HG03354 (cell line): ENCODE data around the gene SRF.

Experiments
- ATAC-seq: cut with Tn5 transposase; IDR thresholded peaks from one replicate; pipeline ENCODE4 v1.9.1; 2021; ENCODE audit warnings: mild to moderate bottlenecking; ENCODE audit not compliant: unreplicated experiment, poor library complexity, severe bottlenecking

SRF gene

DNA sequence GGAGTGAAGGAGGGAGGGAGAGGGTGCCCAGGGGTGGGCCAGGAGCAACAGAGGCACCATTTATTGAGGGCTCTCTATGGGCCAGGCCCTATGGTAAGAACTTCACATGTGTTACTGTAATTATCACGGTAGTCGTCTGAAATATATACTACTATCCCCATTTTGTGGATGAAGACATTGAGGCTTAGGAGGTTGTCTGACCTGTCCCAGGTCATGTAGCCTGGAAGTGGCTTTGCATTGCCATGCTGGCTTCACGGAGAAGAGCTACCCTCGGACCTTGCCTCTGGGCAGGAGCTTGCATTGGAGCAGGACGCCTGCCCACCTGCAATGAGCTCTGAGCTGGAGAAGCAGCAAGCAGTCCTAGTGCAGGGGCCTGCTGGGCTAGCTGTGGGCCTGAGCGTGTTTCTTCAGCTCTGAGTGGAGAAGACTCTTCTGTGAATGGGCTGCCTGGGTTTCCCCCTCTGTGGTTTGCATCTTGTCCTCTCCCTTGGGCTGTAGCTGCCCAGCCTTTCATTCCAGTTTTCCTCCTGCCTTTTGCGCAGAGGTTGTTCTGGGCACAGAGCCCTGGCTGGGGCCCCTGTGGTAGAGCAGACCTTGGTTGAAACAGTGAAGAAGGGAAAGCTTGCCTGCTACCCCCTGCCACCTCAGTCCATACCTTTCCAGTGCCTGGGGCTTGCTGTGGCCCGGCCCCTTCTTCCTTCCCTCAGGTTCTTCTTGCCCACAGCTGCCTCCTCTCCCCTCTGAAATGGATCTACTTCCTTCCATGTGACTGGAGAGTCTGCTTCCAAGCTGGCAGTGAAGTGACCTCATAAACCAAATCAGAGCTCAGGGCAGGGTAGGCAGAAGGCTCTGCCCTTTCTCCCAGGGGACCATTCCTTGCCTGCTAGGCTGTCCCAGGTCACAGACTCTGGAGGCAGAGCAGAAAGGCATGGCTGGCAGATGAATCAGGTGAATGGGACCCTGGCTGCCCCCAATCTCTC is 24.1 kb upstream of the SRF start:
- no peak for ATAC-seq

DNA sequence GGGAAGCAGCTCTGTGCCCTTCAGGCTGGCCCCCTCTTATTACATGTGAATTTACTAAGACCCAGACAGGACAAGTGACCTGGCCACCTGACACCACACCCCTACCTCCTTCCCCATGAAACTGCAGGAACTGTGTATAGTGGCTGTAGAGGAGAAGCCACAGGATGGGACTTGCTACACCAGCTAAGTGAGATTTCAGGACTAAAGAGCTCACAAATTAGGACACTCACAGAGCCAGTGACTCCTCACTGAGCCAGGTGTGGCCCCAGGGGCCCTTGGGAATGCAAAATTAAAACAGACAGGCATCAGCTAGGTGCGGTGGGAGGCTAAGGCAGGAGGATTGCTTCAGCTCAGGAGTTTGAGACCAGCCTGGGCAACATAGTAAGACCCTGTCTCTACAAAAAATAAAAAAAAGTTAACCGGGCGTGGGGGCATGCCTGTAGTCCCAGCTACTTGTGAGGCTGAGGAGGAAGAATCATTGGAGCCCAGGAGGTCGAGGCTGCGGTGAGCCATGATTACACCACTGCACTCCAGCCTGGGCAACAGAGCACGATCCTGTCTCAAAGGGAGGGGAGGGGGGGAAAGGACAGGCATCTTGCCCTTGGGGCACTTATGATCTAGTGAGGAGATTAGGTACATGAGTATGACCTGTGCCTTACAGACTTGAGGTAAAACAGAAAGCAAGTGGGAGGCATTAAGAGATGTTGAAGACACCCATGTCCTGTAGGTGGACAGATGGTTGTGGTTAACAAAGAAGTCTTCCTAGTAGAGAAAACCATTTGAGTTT is 23.2 kb upstream of the SRF start:
- ATAC-seq: no peak

DNA sequence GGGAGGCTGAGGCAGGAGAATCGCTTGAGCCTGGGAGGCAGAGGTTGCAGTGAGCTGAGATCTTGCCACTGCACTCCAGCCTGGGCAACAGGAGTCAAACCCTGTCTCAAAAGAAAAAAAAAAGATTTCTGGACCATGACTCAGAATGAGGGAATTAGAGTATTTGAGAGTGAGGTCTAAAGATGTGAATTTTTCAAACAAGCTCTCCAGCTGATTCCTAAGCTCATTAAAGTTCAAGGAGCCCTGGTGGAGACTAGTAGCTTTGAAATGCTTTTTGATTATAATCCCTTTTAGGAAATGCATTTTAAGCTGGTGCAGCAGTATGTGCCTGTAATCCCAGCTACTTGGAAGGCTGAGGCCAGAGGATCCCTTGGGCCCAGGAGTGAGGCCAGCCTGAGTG is 21.8 kb upstream of the SRF start:
- ATAC-seq: no peak

DNA sequence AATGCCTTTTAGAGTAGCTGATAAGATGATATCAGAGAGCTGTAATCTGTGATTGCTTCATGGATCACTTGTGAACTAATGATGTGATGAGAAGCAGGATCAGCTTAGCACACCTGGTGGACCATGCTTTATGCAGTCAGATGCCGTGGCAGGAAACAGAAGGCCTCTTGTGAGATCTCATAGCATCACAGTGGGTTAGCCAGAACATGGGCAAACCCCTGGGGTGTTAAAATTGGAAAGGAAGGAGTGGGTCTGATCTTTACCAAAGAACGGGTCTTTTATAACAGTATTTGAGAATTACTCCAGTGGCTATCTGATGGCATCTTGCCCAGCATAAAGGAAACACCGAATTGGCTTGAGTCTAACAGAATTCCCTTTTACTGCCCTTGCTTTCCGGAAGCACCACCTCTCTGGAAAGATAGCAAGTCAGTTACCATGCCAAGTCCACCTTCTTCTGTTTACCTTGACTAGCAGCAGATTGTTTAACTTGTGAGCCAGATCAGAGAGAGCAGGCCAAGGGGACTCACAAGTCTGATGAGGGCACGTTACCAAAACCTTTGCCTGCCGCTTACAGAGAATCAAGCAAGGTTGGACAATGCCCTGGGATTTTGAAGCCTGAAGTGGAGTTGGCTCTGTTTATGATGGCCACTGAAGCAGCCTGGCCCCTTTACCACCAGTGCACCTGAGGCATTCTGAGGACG is 20.9 kb upstream of the SRF start:
- no peak for ATAC-seq

DNA sequence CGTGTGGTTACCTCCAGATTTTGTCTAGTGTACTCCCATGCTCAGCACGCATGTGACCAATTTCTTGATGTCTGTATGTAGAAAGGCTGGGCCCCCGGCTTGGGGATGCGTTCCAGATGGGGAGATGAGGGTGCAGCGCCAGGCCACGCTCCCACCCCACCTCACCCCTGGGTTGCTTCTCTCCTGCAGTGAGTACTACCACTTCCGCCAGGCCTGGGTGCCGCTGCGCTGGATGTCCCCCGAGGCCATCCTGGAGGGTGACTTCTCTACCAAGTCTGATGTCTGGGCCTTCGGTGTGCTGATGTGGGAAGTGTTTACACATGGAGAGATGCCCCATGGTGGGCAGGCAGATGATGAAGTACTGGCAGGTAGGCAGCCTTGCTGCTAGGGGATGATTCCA is 11.5 kb upstream of the SRF start:
- ATAC-seq: no peak

DNA sequence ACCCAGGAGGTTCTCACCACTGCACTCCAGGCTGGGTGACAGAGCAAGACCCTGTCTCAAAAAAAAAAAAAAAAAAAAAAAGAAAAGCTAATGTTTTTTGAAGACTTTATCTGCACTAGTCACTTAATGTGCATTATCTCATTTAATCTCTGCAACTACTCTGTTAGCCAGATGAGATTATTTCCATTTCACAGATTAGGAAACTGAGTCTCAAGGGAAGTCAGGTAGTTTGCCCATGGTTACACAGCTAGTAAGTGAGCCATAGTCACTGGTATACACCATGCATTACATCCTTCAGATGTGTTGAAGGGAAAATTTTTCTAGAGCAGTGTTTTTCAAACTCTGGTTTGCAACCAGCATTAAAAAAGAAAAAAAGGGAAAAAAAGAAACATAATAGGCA is 7.2 kb upstream of the SRF start:
- ATAC-seq: no peak

DNA sequence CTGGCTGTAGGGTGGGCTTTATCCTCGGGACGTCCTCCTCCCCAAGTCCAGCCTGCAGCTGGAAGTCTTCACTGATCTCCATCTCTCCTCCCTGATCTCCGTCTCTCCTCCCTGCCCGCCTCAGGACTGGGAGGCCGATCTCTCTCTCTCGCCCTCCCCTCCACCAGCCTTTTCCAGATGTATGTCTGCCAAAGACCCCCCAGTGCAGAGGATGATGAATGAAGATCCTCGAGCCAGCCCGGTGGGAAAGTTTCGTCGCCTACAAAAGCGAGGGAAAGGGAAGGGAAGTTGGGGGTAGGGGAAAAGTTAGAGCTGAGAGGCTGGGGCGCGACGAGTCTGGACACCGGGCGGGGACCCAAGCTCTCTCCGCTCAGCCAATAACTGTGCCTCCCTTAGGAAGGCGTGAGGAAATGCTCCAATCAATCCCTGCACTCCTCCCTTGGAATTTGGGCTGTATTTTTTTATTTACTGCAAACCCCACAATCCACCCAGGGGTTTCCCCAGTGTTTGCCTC is 595 bp upstream of the SRF start:
- ATAC-seq: no peak

DNA sequence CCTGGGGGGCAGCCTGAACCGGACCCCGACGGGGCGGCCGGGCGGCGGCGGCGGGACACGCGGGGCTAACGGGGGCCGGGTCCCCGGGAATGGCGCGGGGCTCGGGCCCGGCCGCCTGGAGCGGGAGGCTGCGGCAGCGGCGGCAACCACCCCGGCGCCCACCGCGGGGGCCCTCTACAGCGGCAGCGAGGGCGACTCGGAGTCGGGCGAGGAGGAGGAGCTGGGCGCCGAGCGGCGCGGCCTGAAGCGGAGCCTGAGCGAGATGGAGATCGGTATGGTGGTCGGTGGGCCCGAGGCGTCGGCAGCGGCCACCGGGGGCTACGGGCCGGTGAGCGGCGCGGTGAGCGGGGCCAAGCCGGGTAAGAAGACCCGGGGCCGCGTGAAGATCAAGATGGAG is 636 bp downstream of the SRF start:
- ATAC-seq: no peak

DNA sequence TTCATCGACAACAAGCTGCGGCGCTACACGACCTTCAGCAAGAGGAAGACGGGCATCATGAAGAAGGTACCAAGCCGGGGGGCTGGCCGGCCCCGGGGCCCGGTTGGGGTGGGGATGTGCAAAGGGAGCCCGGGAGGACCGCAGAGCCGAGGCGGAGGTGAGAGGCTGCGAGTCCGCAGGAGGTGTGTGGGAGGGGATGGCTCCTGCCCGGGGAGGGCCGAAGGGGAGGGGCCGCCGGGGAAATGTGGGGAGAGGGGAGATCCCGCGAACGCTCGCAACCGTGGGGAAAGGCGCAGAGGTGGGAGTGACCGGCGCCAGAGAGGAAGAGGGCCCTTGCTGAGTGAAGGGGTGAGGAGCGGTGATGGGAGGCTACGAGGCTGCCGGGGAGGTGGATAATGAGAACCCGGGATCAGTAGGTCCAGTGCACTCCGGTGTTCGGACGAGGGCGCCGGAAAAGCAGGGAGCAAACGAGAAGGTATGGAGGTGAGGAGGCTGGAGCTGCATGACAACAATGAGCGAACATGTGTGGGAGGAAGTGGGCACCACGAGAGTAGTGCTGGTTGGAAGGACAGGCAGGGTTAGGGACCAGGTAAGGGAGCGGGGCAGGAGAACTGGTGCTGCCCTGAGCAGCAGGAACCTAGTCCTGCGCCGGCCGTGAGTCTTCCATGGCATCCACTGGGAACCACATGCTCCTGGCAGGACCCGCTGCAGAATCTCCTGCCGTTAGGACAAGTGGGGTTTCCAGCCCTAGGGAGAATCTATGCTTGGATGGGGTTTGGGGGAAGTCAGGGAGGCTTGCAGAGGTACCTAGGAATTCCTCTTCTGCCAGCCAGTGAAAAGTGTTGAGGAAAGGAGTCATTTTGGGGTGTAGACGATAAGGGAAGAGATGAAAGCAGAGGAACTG is 1.3 kb downstream of the SRF start:
- ATAC-seq: no peak

DNA sequence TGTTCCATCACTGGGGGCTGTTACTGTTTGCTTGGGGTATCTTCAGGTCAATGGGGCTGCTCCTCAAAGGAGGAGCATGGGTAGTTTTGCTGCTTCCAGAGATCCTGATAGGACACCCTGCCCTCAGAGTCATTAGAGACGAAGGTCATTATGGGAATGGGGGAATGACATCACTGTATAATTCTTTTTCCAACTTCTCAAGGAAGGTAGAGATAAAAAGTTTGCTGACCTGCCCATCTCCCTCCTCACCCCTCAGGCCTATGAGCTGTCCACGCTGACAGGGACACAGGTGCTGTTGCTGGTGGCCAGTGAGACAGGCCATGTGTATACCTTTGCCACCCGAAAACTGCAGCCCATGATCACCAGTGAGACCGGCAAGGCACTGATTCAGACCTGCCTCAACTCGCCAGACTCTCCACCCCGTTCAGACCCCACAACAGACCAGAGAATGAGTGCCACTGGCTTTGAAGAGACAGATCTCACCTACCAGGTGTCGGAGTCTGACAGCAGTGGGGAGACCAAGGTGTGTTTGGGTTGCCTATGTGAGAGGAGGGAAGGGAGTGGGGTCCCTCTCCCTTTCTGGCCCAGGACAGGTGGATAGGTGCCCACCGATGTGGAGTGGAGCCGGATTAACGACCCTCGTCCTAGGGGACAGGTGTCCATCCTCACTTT is 2.7 kb downstream of the SRF start:
- ATAC-seq: no peak

DNA sequence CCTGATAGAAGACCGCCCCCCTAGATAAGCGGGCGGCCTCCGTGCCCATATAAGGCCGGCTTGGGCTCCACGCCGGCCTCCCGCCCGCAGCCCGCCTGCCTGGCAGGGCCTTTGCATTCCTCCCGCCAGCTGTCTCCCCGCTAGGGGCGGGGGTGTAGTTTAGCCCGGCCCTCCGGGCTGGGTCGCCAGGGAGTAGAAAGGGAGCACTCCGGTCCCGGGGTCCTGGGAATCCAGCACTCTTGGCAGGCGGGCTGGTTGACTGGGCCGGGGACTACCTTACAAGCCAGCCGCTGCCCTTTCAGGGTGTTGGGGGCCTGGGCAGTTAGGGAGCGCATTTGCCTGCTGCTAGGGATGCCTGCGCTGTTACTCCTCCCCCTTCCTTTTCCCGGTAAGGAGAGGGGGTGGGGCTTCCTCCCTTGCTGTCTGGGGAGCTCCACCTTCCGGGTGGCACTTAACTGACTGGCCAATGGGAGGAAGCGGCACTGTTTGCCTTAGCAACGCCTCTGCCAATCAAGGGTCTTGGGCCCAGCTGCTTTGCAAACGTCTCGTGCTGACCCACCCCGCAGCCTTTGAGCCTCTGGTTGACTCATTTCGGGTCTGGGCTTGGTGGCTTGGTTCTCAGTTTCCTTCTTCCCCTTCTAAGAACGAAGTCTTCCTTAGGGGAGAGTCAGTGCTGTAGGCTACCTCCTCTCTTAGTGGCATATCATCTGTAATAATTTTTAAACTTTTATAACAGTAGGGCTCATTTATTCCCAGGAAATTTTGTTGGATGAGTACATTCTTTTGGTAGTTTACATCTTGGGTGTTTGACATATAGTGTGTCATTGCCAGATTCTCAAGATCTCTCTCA is 3.4 kb downstream of the SRF start:
- ATAC-seq: peak; percentile 73

DNA sequence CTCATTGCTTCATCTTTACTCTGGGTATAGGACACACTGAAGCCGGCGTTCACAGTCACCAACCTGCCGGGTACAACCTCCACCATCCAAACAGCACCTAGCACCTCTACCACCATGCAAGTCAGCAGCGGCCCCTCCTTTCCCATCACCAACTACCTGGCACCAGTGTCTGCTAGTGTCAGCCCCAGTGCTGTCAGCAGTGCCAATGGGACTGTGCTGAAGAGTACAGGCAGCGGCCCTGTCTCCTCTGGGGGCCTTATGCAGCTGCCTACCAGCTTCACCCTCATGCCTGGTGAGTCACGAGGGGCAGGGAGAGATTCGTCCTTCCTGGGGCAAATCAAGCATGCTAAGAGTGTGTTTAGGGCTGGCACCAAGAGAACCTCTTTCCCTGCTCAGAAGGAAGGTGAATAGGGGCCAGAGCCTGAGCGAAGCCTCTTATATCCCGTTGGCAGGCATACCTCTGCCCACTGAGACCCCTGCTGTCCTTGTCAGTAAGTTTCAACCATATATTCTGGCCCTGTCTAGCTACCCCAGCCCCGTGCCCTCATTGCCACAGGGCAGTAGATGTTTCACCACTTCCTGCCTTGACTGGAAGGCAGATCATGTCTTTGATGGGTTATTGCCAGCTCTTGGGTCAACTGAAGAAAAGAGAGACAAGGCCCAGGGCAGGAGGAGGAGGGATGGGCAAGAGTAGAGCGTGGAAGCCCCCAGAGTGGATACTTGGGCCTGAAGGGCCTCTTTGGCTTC is 4.8 kb downstream of the SRF start:
- ATAC-seq: no peak

DNA sequence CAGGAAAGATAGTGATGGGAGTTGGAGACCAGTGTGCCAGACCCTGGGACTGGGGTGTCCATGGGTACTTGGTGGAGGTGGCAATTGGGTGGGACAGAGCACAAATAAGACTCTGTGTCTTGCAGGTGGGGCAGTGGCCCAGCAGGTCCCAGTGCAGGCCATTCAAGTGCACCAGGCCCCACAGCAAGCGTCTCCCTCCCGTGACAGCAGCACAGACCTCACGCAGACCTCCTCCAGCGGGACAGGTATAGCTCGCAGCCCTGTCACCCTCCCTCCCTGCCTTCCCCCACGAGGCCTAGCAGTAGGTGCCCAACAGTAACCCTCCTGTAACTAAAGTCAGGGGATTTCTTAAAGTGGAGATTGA is 5.3 kb downstream of the SRF start:
- ATAC-seq: no peak

DNA sequence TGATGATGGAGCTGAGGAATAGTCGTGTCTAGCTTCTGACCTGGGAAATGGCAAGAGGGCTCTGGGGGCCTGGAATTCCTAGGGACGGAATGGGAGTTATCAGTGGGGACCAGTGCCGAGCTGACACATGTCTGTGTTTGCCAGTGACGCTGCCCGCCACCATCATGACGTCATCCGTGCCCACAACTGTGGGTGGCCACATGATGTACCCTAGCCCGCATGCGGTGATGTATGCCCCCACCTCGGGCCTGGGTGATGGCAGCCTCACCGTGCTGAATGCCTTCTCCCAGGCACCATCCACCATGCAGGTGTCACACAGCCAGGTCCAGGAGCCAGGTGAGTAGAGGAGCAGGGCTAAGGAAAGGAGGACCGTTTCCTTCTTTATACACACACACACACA is 7.1 kb downstream of the SRF start:
- ATAC-seq: no peak

DNA sequence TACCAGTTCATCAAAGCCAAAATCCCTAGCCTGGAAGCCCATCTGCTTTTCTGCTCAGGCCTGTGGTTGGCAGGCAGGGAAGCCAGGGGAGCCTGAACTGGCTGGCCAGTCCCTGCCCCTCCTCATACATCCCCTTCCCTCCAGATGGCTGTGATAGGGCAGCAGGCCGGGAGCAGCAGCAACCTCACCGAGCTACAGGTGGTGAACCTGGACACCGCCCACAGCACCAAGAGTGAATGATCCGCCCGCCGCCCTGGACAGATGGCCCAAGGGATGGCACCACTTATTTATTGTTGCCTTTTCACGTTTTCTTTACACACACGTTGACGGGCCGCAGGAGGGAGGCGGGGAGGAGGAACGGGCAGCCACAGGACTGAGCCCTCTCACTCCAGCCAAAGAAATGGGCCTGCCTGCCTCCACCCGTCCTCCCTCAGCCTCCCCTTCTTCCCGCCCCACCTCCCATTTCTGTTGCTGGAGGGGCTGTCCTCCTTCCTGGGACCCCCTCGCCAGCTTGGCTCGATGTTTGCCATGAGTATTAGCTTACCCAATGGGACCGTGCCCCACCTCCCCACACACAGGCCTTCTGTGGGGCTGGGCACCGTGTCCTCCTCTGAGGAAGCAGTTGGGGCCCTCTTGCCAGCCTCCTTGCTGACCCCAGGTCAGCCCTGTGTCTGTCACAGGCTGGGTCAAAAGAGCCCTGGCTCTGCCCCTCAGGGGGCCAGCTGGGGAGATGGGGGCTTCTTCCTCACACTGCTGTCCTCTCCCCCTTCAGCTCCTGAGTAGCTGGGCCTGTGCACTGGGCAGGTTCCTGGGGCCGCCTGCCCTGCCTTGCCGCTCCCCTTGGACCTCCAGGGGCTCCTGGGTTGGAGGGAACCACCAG is 8.1 kb downstream of the SRF start:
- no peak for ATAC-seq

DNA sequence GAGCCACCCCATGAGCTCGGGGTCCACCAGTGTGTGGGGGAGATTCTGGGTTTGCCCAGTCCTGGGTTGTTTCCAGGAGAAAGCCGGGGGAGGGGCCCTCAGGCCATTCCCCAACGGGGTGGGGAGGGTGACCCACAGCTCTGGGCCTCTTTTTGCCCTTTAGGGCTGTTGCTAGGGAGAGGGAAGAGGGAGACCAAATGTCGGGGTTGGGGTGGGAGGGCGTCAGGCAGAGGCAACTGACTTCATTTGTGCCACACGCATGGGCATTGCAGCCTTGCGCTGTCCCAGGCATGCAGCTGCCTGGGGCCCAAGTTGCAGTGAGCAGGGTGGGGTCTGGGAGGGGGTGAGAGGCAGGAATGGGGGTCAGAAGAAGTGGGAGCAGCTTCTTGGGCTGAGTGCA is 9.0 kb downstream of the SRF start:
- no peak for ATAC-seq
